MCF 10A (cell line): ENCODE measurements around the gene KDR. TPM values are rescaled to one million over a fixed set of nuclear protein-coding genes. Genes with fewer than 3 reads are reported as not detected.

ENCODE experiments used
- BruUV-seq: library from RNA; stranded (reverse); fragments of 400-500 nt; replicated peaks from 2 replicates; lab custom pipeline; 2021; lab: Mats Ljungman, UMichigan
- CTCF ChIA-PET: fragments of 300-600 bp; sonication (Branson Sonifier 250); formaldehyde crosslinking; extraction: SDS; loops from one replicate; lab custom pipeline; 2021; ENCODE audit warnings: antibody characterized with exemption, inconsistent platforms; lab: Yijun Ruan, JAX
- POLR2A ChIA-PET: fragments of 300-600, 350-650 bp; sonication (Branson Sonifier 250); formaldehyde crosslinking; extraction: SDS; loops from one replicate; lab custom pipeline; 2020; ENCODE audit warnings: antibody characterized with exemption, inconsistent platforms; lab: Yijun Ruan, JAX
- DNase-seq: peaks from one replicate; pipeline ENCODE4 v3.0.0-alpha.2; 2018; ENCODE audit not compliant: unreplicated experiment
- H3K27ac Mint-ChIP-seq: one replicate; pipeline ENCODE4 v1.8.0; 2022; ENCODE audit warnings: mild to moderate bottlenecking, low read depth, mixed read lengths; ENCODE audit not compliant: unreplicated experiment
- H3K27me3 Mint-ChIP-seq: one replicate; pipeline ENCODE4 v1.8.0; 2022; ENCODE audit warnings: mixed read lengths; ENCODE audit not compliant: insufficient read depth, unreplicated experiment
- H3K36me3 Mint-ChIP-seq: one replicate; pipeline ENCODE4 v1.8.0; 2022; ENCODE audit warnings: mild to moderate bottlenecking, moderate library complexity, mixed read lengths; ENCODE audit not compliant: insufficient read depth, unreplicated experiment
- H3K4me1 Mint-ChIP-seq: one replicate; pipeline ENCODE4 v1.8.0; 2022; ENCODE audit warnings: mixed read lengths; ENCODE audit not compliant: insufficient read depth, unreplicated experiment
- H3K4me3 Mint-ChIP-seq: one replicate; pipeline ENCODE4 v1.8.0; 2022; ENCODE audit warnings: mild to moderate bottlenecking, moderate library complexity, mixed read lengths; ENCODE audit not compliant: unreplicated experiment
- H3K9me3 Mint-ChIP-seq: one replicate; pipeline ENCODE4 v1.8.0; 2022; ENCODE audit warnings: mixed read lengths; ENCODE audit not compliant: unreplicated experiment
- intact Hi-C: fragments of 100-400 bp; cut with micrococcal nuclease; formaldehyde crosslinking; loops from 2 replicates; pipeline ENCODE4 v1.14.1; 2022
- total RNA-seq: library from RNA; stranded (reverse); gene quantifications from 2 replicates; pipeline ENCODE4 v1.2.3, GENCODE V29; 2022
- TF ChIP-seq, protein P1 (sequence below): fragments of 200-600 bp; IDR thresholded peaks from one replicate; pipeline ENCODE4 v1.8.0; 2022; ENCODE audit warnings: antibody characterized with exemption, mild to moderate bottlenecking; ENCODE audit not compliant: unreplicated experiment

Gene KDR
- total RNA-seq, 1 experiment from 2014 or later, result 0.37 TPM

DNA sequence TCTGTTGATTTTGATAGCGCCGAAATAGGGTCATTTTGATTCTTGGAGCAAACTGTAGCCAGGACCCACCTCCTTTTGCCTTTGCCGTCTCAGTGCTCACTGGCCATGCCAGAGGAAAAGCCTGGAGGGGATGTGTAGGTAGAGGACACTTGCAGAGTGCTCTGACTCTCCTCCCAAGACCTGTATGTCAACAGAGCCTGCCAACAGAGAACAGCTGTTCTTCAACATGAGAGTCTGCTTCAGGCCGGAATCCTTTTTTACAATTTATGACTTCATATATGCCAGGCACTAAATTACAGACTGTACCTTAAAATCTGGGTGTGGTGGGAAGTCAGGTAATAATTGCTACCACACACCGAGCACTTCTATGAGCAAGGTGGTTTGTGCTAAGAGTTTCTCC is 94.2 kb downstream of the KDR start:
- ChIA-PET CTCF (interaction anchor here (0.6 to 1.5 kb wide), 8 partner anchors 10 to 714 kb away, joined by 3 to 7 read pairs (median 4); no protein-coding TSS in a partner anchor), POLR2A (interaction anchor here (0.5 to 2.5 kb wide), 7 partner anchors 11 to 722 kb away, joined by 3 to 34 read pairs (median 4); no protein-coding TSS in a partner anchor)
- peaks cover 6% of the 10 kb centered on the region for H3K36me3 Mint-ChIP-seq
- TF ChIP-seq, protein P1, sequence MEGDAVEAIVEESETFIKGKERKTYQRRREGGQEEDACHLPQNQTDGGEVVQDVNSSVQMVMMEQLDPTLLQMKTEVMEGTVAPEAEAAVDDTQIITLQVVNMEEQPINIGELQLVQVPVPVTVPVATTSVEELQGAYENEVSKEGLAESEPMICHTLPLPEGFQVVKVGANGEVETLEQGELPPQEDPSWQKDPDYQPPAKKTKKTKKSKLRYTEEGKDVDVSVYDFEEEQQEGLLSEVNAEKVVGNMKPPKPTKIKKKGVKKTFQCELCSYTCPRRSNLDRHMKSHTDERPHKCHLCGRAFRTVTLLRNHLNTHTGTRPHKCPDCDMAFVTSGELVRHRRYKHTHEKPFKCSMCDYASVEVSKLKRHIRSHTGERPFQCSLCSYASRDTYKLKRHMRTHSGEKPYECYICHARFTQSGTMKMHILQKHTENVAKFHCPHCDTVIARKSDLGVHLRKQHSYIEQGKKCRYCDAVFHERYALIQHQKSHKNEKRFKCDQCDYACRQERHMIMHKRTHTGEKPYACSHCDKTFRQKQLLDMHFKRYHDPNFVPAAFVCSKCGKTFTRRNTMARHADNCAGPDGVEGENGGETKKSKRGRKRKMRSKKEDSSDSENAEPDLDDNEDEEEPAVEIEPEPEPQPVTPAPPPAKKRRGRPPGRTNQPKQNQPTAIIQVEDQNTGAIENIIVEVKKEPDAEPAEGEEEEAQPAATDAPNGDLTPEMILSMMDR, result no peak
- BruUV-seq, result no TSS peak
- H3K4me3 Mint-ChIP-seq, result no peak overlapping the region
- H3K4me1 Mint-ChIP-seq, result peaks cover 58% of the 10 kb centered on the region
- H3K27ac Mint-ChIP-seq, result peak overlapping the region; percentile 63
- intact Hi-C loops, result loop anchor here (5.0 kb wide), 1 partner anchor 141 kb away; no protein-coding TSS in a partner anchor
- peak; percentile 31 for DNase-seq
- H3K9me3 Mint-ChIP-seq, result no peaks in the 10 kb centered on the region
- H3K27me3 Mint-ChIP-seq, result no peaks in the 10 kb centered on the region

DNA sequence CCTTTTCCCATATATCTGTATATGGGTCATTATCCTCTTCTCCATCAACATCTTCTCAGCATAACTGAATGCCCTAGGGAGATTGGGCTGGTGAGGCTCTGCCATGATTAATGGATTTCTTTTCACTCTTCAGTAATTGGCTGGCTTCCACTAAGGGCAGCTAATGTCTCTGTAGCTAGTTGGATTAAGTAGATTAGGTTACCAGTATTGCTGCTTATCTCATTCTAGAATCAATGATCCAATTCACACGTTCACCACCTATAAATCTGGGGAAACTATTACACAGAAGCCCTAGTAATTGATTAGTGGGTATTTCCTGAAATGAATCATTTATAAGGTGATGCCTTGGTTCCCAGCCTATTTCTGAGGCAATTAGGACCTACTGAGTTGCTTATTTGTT is 94.8 kb downstream of the KDR start:
- Mint-ChIP-seq H3K4me3 (no peak overlapping the region), H3K27ac (peak overlapping the region; percentile 63), H3K9me3 (no peaks in the 10 kb centered on the region), H3K36me3 (peaks cover 6% of the 10 kb centered on the region), H3K27me3 (no peaks in the 10 kb centered on the region), H3K4me1 (peaks cover 55% of the 10 kb centered on the region)
- ChIA-PET POLR2A (interaction anchor here (0.6 to 2.5 kb wide), 8 partner anchors 11 to 316 kb away, joined by 3 to 34 read pairs (median 4); partner anchors contain the start of gene SRD5A3), CTCF (interaction anchor here (1.0 to 1.5 kb wide), 5 partner anchors 11 to 290 kb away, joined by 3 to 7 read pairs (median 3); no protein-coding TSS in a partner anchor)
- no TSS peak for BruUV-seq
- no peak for DNase-seq
- TF ChIP-seq, protein P1, result no peak
- intact Hi-C loops, result loop anchor here (5.0 kb wide), 1 partner anchor 142 kb away; no protein-coding TSS in a partner anchor

DNA sequence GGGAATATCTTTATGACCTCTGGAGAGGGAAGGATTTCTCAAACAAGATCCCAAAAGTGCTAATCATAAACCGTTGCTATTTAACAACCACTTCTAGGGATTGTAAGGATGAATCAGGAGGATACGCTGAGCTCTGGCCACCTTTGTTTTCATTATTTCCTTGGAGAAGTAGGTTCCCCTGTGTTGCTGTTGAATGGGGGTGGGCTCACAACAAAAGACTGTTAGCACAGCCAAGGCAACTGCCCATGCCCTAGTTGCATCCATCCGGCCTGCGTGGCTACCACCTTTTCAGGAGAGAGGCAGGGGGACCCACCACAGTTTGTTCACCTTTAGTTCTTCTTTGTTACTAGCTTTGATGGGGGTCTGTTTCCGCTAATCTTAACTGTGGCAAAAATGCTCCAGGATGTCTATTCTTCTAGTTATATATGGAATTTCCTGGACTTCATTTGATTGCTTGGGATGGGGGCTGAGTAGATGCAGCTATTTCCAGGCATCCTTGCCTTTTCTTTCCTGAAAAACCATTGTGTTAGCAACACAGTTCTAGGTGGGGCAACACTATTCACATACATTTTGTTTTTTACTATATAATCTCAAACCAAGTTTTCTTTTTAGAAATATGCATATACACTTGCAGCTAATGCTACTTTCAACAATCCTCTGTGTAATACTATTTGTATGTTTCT is 95.4 kb downstream of the KDR start:
- H3K9me3 Mint-ChIP-seq, result no peaks in the 10 kb centered on the region
- BruUV-seq, result no TSS peak
- H3K4me3 Mint-ChIP-seq, result no peak overlapping the region
- H3K27ac Mint-ChIP-seq, result no peak overlapping the region
- H3K36me3 Mint-ChIP-seq, result peaks cover 10% of the 10 kb centered on the region
- intact Hi-C loops, result loop anchor here (5.0 kb wide), 1 partner anchor 142 kb away; no protein-coding TSS in a partner anchor
- no peaks in the 10 kb centered on the region for H3K27me3 Mint-ChIP-seq
- no peak for DNase-seq
- ChIA-PET POLR2A (interaction anchor here (0.6 to 2.5 kb wide), 6 partner anchors 10 to 316 kb away, joined by 3 to 34 read pairs (median 4); partner anchors contain the start of gene SRD5A3), CTCF (interaction anchor here (1.0 to 1.2 kb wide), 3 partner anchors 58 to 290 kb away, joined by 3 to 4 read pairs (median 3); no protein-coding TSS in a partner anchor)
- H3K4me1 Mint-ChIP-seq, result peaks cover 53% of the 10 kb centered on the region
- TF ChIP-seq, protein P1, result no peak

DNA sequence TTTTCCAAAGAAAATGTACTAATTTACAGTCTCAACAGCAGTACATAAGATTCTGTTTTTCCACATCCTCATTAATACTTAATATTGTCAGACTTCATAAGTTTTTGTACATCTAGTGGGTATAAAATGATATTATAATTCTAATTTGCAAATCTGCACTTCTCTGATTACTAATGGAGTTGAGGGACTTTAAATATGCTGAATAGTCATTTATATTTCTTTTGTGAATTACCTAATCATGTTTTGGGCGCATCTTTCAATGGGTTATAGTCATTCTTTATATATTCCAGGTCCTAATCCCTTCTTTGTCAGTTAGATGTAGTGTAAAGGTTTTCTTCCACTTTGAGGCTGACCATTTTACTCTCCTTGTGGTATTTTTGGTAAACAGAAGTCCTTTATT is 96.1 kb downstream of the KDR start:
- Mint-ChIP-seq H3K4me1 (peaks cover 46% of the 10 kb centered on the region), H3K4me3 (no peak overlapping the region), H3K9me3 (no peaks in the 10 kb centered on the region), H3K27me3 (no peaks in the 10 kb centered on the region), H3K27ac (no peak overlapping the region), H3K36me3 (peaks cover 10% of the 10 kb centered on the region)
- DNase-seq, result no peak
- TF ChIP-seq, protein P1, result no peak
- ChIA-PET CTCF (interaction anchor here (0.8 to 0.9 kb wide), 2 partner anchors 58 to 155 kb away, joined by 3 read pairs; no protein-coding TSS in a partner anchor), POLR2A (interaction anchor here (0.6 to 2.5 kb wide), 4 partner anchors 10 to 317 kb away, joined by 3 to 34 read pairs (median 4); partner anchors contain the start of gene SRD5A3)
- no TSS peak for BruUV-seq
- intact Hi-C loops, result no loop called here
